ENCODE measurements around the gene SPOP. TPM values are rescaled to one million over a fixed set of nuclear protein-coding genes. Genes with fewer than 3 reads are reported as not detected.

Gene SPOP
- total RNA-seq, 1 donor from 2014 or later: 144 TPM

Other genes starting within 250 kb of the SPOP start
- gene NGFR, start 182.8 kb downstream of the SPOP start, total RNA-seq: not detected in 2 replicates
- gene NXPH3, start 102.2 kb downstream of the SPOP start, total RNA-seq: 3.9 and 4.0 TPM in 2 replicates
- gene SLC35B1, start 29.9 kb upstream of the SPOP start, total RNA-seq: 56.9 and 58.9 TPM in 2 replicates
- 15.5 and 25.4 TPM in 2 replicates for gene FAM117A, start 86.0 kb upstream of the SPOP start, total RNA-seq
- gene KAT7, start 110.6 kb upstream of the SPOP start, total RNA-seq: 88.0 and 133 TPM in 2 replicates
- not detected in 2 replicates for gene TAC4, start 170.0 kb upstream of the SPOP start, total RNA-seq